Left lung (tissue), 10 donors: ENCODE measurements around the gene FAM168A. TPM values are rescaled to one million over a fixed set of nuclear protein-coding genes. Genes with fewer than 3 reads are reported as not detected.
A peak's percentile ranks its signal among the peaks of the same experiment; 100 is the strongest.

Experiments
- ATAC-seq: fragments of 200-7000 bp; cut with Tn5 transposase; one replicate; pipeline ENCODE4 v1.9.1; 2020; ENCODE audit warnings: moderate library complexity
- DNase-seq, 4 donors: peaks; one replicate each; pipeline ENCODE4 v3.0.0-alpha.2; 2013 to 2020
- H3K27ac ChIP-seq, 2 donors: fragments of 200-600 bp; sonication (generic) in 1 of 2; one replicate each; pipeline versions ENCODE4 v1.5.0 to v1.8.0; 2020 to 2021
- H3K27me3 ChIP-seq, 2 donors: fragments of 200-600 bp; sonication (generic) in 1 of 2; one replicate each; pipeline versions ENCODE4 v1.5.0 to v1.8.0; 2020 to 2021
- H3K36me3 ChIP-seq, 2 donors: fragments of 200-600 bp; sonication (generic) in 1 of 2; one replicate each; pipeline versions ENCODE4 v1.5.0 to v1.8.0; 2020 to 2021
- H3K4me1 ChIP-seq, 2 donors: fragments of 200-600 bp; one replicate each; pipeline ENCODE4 v1.8.0; 2021
- H3K4me3 ChIP-seq, 2 donors: fragments of 200-600 bp; sonication (generic) in 1 of 2; one replicate each; pipeline versions ENCODE4 v1.5.0 to v1.8.0; 2020 to 2021; ENCODE audit warnings: mild to moderate bottlenecking in 1 of 2
- H3K9me3 ChIP-seq, 2 donors: fragments of 200-600 bp; sonication (generic) in 1 of 2; one replicate each; pipeline versions ENCODE4 v1.5.0 to v1.8.0; 2020 to 2021
- intact Hi-C, 2 donors: fragments of 100-400 bp; cut with DNase I; formaldehyde crosslinking; loops; one replicate each; pipeline versions ENCODE4 v1.11.2 to v1.14.2; 2022
- polyA plus RNA-seq, 6 donors: library from polyadenylated mRNA; unstranded; fragments of 120-200 nt; gene quantifications; one replicate each; pipeline ENCODE4 v1.2.1, GENCODE V29; 2013; ENCODE audit not compliant: insufficient read length in 6 of 6
- total RNA-seq, 2 donors: library from RNA; stranded (reverse); fragmentation: NEBNext Ultra II Directional; extraction: Animal tissue kit (Norgen Biotek cat#: 25700); gene quantifications; one replicate each; pipeline ENCODE4 v1.2.1, GENCODE V29; 2021
- TF ChIP-seq, protein P1 (sequence below), 2 donors: fragments of 200-600 bp; sonication (generic) in 1 of 2; IDR thresholded peaks; one replicate each; pipeline versions ENCODE4 v1.5.0 to v1.8.0; 2021; ENCODE audit warnings: antibody characterized with exemption in 2 of 2
- donor health status: DM: no; HTN: yes; CAD: no.
- donor health status: DM: no; HTN: no; CAD: no.

Gene FAM168A
- total and polyA plus RNA-seq, 8 donors, result 28.2 to 43.9 (median 41.6) TPM

DNA sequence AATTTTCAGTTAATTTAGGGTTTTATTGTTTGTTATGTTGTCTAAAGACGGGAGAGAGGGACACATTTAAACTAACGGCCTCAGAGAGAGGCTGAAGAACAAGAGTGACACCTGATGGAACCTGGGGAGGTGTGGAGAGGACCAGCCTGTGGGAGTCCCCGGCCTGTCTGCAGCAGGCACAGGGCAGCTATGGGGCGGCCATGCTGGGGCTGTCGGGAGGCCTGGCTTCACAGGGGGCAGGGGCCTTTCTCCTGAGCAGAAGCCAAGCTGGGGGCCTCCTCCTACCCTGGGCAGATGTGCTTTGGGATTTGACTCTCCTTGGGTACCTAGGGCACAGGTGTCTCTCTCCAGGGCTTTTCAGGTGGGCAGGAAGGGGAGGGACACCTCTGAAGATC is 199.8 kb downstream of the FAM168A start:
- Histone ChIP-seq H3K27ac (no peak overlapping the region), H3K9me3 (no peaks in the 10 kb centered on the region), H3K36me3 (peaks cover 0 to 77% of the 10 kb centered on the region in 2 donors), H3K4me3 (no peak overlapping the region), H3K27me3 (no peaks in the 10 kb centered on the region), H3K4me1 (peaks cover 0 to 10% of the 10 kb centered on the region in 2 donors)
- ATAC-seq, result no peak
- TF ChIP-seq, protein P1, sequence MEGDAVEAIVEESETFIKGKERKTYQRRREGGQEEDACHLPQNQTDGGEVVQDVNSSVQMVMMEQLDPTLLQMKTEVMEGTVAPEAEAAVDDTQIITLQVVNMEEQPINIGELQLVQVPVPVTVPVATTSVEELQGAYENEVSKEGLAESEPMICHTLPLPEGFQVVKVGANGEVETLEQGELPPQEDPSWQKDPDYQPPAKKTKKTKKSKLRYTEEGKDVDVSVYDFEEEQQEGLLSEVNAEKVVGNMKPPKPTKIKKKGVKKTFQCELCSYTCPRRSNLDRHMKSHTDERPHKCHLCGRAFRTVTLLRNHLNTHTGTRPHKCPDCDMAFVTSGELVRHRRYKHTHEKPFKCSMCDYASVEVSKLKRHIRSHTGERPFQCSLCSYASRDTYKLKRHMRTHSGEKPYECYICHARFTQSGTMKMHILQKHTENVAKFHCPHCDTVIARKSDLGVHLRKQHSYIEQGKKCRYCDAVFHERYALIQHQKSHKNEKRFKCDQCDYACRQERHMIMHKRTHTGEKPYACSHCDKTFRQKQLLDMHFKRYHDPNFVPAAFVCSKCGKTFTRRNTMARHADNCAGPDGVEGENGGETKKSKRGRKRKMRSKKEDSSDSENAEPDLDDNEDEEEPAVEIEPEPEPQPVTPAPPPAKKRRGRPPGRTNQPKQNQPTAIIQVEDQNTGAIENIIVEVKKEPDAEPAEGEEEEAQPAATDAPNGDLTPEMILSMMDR (IDR thresholded peaks at IDR 0.05), result no peak
- DNase-seq, result no peak
- intact Hi-C loops, result loop anchor here in 1 of 2 donors (10.0 kb wide), 1 partner anchor 257 kb away; no protein-coding TSS in a partner anchor

DNA sequence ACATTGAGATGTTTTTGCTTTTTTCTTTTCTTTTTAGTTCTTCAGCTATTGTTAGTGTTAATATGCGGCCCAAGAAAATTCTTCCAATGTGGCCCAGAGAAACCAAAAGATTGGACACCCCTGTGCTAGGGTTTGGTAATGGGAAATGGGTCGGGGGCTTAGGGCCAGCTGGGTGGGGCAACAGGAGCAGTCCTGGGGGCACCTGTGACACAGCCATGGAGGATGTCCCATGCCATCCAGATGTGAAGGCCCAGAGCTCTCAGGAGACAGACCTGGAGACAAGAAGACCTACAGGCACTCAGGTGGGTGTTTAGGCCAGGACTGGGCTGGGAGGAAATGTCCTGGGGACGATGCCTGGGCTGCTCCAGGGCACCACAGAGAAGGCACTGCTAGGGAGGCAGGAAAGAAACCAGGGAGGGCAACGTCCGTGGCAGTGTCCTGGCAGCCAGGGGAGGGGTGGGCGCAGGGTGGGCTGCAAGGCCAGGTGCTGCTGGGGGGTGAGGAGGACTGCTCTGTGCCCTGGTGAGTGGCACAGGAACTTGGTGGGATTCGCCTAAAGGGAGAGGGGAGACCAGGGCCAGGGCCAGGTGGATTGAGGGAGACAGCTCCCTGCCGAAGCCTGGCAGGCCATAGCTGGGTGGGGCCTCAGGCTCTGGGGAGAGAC is 200.3 kb downstream of the FAM168A start:
- Histone ChIP-seq H3K27ac (no peak overlapping the region), H3K4me1 (peaks cover 0 to 13% of the 10 kb centered on the region in 2 donors), H3K36me3 (peaks cover 0 to 82% of the 10 kb centered on the region in 2 donors), H3K27me3 (no peaks in the 10 kb centered on the region), H3K9me3 (no peaks in the 10 kb centered on the region), H3K4me3 (no peak overlapping the region)
- no peak for ATAC-seq
- TF ChIP-seq, protein P1 (IDR thresholded peaks at IDR 0.05), result no peak
- intact Hi-C loops, result loop anchor here in 1 of 2 donors (10.0 kb wide), 1 partner anchor 257 kb away; no protein-coding TSS in a partner anchor
- peak in 1 of 4 donors; percentile 42 for DNase-seq

DNA sequence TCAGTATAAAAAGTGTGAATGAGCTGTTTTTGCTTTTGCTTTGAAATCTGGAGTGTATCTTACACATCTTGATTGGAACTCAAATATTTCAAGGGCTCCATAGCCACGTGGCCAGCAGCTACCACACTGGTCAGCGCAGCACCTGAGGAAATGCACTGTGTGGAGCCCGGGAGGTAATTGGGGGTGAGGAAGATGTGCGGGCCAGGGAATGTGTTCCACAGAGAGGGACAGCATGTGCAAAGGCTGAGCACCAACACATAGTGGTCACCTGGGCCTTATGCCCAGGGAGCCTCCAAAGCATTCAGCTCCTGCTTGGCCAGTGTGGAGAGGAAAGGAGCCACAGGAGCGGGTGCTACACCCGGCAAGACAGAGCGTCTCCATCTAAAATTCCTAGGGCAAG is 200.9 kb downstream of the FAM168A start:
- Histone ChIP-seq H3K9me3 (no peaks in the 10 kb centered on the region), H3K4me1 (peaks cover 0 to 19% of the 10 kb centered on the region in 2 donors), H3K4me3 (no peak overlapping the region), H3K27ac (no peak overlapping the region), H3K36me3 (peaks cover 0 to 83% of the 10 kb centered on the region in 2 donors), H3K27me3 (no peaks in the 10 kb centered on the region)
- intact Hi-C loops, result loop anchor here in 1 of 2 donors (10.0 kb wide), 1 partner anchor 258 kb away; no protein-coding TSS in a partner anchor
- ATAC-seq, result peak; percentile 63
- TF ChIP-seq, protein P1 (IDR thresholded peaks at IDR 0.05), result no peak
- DNase-seq, result no peak

DNA sequence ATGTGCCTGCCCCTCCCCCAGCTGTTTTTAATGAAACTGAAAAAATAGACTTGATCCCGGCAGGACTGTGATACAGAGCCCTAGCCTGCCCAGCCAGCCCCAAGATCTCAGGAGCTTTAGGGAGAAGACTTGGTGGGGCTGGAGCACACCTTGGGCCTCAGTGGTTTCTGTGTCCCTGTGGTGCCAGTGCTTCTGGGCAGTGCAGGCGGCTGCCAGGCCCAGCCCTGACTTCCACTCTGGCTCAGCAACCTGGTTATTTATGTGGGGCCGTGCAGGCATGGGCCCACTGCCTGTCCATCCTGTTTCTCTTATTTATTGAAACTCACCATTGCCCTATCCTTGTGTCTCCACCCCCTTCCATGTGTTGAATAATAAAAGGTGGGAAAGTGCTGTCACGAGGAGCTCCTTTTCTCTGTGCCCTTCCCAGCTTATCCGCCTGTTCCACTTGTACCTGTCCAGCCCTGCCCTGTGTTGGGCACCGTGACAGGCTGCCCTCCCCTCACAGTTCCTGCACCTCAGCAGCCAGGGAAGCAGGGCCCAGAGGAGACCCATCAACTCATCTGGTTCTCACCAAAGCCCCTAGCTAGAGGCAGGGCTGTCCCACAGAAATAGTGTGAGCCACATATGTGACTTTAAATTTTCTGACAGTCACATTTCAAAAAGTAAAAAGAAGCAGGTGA is 201.5 kb downstream of the FAM168A start:
- no peaks in the 10 kb centered on the region for H3K9me3 ChIP-seq
- peaks cover 0 to 84% of the 10 kb centered on the region in 2 donors for H3K36me3 ChIP-seq
- H3K27ac ChIP-seq, result no peak overlapping the region
- ATAC-seq, result peak; percentile 56
- H3K4me3 ChIP-seq, result no peak overlapping the region
- DNase-seq, result no peak
- intact Hi-C loops, result loop anchor here in 1 of 2 donors (10.0 kb wide), 1 partner anchor 258 kb away; no protein-coding TSS in a partner anchor
- H3K27me3 ChIP-seq, result no peaks in the 10 kb centered on the region
- peaks cover 0 to 22% of the 10 kb centered on the region in 2 donors for H3K4me1 ChIP-seq
- TF ChIP-seq, protein P1 (IDR thresholded peaks at IDR 0.05), result no peak
